ENCODE data around the gene BST2.

Gene BST2

GRCh38 chr19:17385878-17386611, 19.4 kb downstream of the BST2 start:
- Histone ChIP-seq H3K4me1 (no peaks in the 10 kb centered on the region), H2AFZ (no peak overlapping the region), H3K4me3 (ENCODE audit: low read depth, low read length) (no peak overlapping the region), H3K27ac (no peak overlapping the region), H3K4me2 (ENCODE audit: low read length) (no peak overlapping the region), H3K36me3 (ENCODE audit: control insufficient read depth, insufficient read depth, low read length) (no peaks in the 10 kb centered on the region), H3K79me2 (no peaks in the 10 kb centered on the region), H3K27me3 (ENCODE audit: control insufficient read depth, insufficient read depth, low read length) (no peaks in the 10 kb centered on the region), H3K9me3 (ENCODE audit: control insufficient read depth, low read length) (no peaks in the 10 kb centered on the region), H3K9ac (no peak overlapping the region)
- TF ChIP-seq CTCF (IDR thresholded peaks at IDR 0.05) = peak; percentile 83

- no peaks in the 10 kb centered on the region for H3K27me3 ChIP-seq (ENCODE audit: control insufficient read depth, insufficient read depth, low read length)
- no peak overlapping the region for H3K4me2 ChIP-seq (ENCODE audit: low read length)
- H2AFZ ChIP-seq = no peak overlapping the region
- no peak overlapping the region for H3K9ac ChIP-seq
- H3K79me2 ChIP-seq = no peaks in the 10 kb centered on the region
- no peaks in the 10 kb centered on the region for H3K4me1 ChIP-seq
- no peak overlapping the region for H3K27ac ChIP-seq
- no peak overlapping the region for H3K4me3 ChIP-seq (ENCODE audit: low read depth, low read length)
- no peak for TF ChIP-seq CTCF (IDR thresholded peaks at IDR 0.05)
- H3K36me3 ChIP-seq (ENCODE audit: control insufficient read depth, insufficient read depth, low read length) = no peaks in the 10 kb centered on the region
- no peaks in the 10 kb centered on the region for H3K9me3 ChIP-seq (ENCODE audit: control insufficient read depth, low read length)
Measured at GRCh38 chr19:17380426-17381138, 24.8 kb downstream of the BST2 start.

GRCh38 chr19:17379221-17379631, 26.2 kb downstream of the BST2 start:
- no peak for TF ChIP-seq CTCF (IDR thresholded peaks at IDR 0.05)
- Histone ChIP-seq H3K9me3 (ENCODE audit: control insufficient read depth, low read length) (no peaks in the 10 kb centered on the region), H3K27ac (no peak overlapping the region), H3K4me2 (ENCODE audit: low read length) (no peak overlapping the region), H3K79me2 (no peaks in the 10 kb centered on the region), H3K9ac (no peak overlapping the region), H2AFZ (no peak overlapping the region), H3K27me3 (ENCODE audit: control insufficient read depth, insufficient read depth, low read length) (no peaks in the 10 kb centered on the region), H3K36me3 (ENCODE audit: control insufficient read depth, insufficient read depth, low read length) (no peaks in the 10 kb centered on the region), H3K4me1 (peaks cover 4% of the 10 kb centered on the region), H3K4me3 (ENCODE audit: low read depth, low read length) (no peak overlapping the region)

- no peak for TF ChIP-seq CTCF (IDR thresholded peaks at IDR 0.05)
- H3K9ac ChIP-seq = no peak overlapping the region
- H3K9me3 ChIP-seq (ENCODE audit: control insufficient read depth, low read length) = no peaks in the 10 kb centered on the region
- no peak overlapping the region for H3K4me3 ChIP-seq (ENCODE audit: low read depth, low read length)
- H3K79me2 ChIP-seq = no peaks in the 10 kb centered on the region
- no peak overlapping the region for H3K27ac ChIP-seq
- no peak overlapping the region for H2AFZ ChIP-seq
- H3K4me2 ChIP-seq (ENCODE audit: low read length) = no peak overlapping the region
- no peaks in the 10 kb centered on the region for H3K27me3 ChIP-seq (ENCODE audit: control insufficient read depth, insufficient read depth, low read length)
- no peaks in the 10 kb centered on the region for H3K36me3 ChIP-seq (ENCODE audit: control insufficient read depth, insufficient read depth, low read length)
- peaks cover 9% of the 10 kb centered on the region for H3K4me1 ChIP-seq
Measured at GRCh38 chr19:17378271-17378670, 27.2 kb downstream of the BST2 start.
